Gastrocnemius medialis (tissue), 4 donors: ENCODE results near the gene GEMIN7.

ENCODE experiments used
- POLR2A ChIP-seq, 2 donors: fragments of 450-650 bp; IDR thresholded peaks; one replicate each; pipeline ENCODE4 v1.6.1; 2017; ENCODE audit warnings: antibody characterized with exemption in 2 of 2, mild to moderate bottlenecking in 2 of 2, moderate library complexity in 2 of 2
- TF ChIP-seq, protein P1 (sequence below), 5 experiments: fragments of 450-650 bp in 3 of 5; fragments of 200-600 bp in 2 of 5; sonication (generic) in 2 of 5; IDR thresholded peaks in 4 of 5; conservative IDR thresholded peaks in 1 of 5; 1 replicate in 4 of 5; 2 replicates in 1 of 5; pipeline ENCODE4 v1.5.1; 2016 to 2019; ENCODE audit warnings: antibody characterized with exemption in 5 of 5, mild to moderate bottlenecking in 3 of 5, moderate library complexity in 3 of 5

DNA sequence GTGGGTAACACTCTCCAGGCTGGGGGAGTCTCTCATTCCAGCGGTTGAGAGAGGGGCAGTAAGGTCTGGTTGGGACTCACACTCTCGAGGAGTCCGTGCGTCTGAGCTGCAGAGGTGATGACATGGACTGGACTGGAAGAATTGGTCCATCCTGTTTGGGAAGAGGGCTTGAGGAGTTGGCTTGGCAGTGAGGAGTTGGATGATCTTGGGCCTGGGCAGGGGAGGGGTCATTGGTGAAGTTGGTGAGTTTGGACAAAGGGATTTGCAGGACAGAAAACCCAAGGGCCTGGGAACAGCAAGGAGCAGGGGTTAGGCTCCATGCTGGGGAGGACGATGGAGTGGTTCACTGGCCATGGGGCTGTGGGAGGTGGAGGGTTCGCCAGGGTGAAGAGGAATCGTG, 17.6 kb downstream of the GEMIN7 start:
- no peak for TF ChIP-seq POLR2A (IDR thresholded peaks at IDR 0.05)
- TF ChIP-seq, protein P1, sequence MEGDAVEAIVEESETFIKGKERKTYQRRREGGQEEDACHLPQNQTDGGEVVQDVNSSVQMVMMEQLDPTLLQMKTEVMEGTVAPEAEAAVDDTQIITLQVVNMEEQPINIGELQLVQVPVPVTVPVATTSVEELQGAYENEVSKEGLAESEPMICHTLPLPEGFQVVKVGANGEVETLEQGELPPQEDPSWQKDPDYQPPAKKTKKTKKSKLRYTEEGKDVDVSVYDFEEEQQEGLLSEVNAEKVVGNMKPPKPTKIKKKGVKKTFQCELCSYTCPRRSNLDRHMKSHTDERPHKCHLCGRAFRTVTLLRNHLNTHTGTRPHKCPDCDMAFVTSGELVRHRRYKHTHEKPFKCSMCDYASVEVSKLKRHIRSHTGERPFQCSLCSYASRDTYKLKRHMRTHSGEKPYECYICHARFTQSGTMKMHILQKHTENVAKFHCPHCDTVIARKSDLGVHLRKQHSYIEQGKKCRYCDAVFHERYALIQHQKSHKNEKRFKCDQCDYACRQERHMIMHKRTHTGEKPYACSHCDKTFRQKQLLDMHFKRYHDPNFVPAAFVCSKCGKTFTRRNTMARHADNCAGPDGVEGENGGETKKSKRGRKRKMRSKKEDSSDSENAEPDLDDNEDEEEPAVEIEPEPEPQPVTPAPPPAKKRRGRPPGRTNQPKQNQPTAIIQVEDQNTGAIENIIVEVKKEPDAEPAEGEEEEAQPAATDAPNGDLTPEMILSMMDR (IDR thresholded peaks at IDR 0.05 in 4 of 5, conservative IDR thresholded peaks at IDR 0.05 in 1 of 5) = no peak
